ENCODE measurements around the gene ARHGAP27.

The ARHGAP27 gene

GRCh38 chr17:45346216-45347015 is 86.3 kb downstream of the ARHGAP27 start:
- TF ChIP-seq FOXM1 (IDR thresholded peaks at IDR 0.05; ENCODE audit: borderline replicate concordance, low read depth): no peak

- TF ChIP-seq ZBTB7A (IDR thresholded peaks at IDR 0.05; ENCODE audit: low read depth): no peak
- no peak for TF ChIP-seq EP300 (IDR thresholded peaks at IDR 0.05; ENCODE audit: borderline replicate concordance)
- TF ChIP-seq REST (IDR thresholded peaks at IDR 0.05; ENCODE audit: low read depth): no peak
- TF ChIP-seq NFIC (IDR thresholded peaks at IDR 0.05): no peak
These were observed 87.0 kb downstream of the ARHGAP27 start for GRCh38 chr17:45345554-45346215.

GRCh38 chr17:45345246-45345553 is 87.5 kb downstream of the ARHGAP27 start:
- TF ChIP-seq MAX (IDR thresholded peaks at IDR 0.05) (no peak), CREB1 (IDR thresholded peaks at IDR 0.05; ENCODE audit: low read depth) (no peak), CEBPB (IDR thresholded peaks at IDR 0.05) (no peak), YY1 (IDR thresholded peaks at IDR 0.05; ENCODE audit: low read depth) (no peak), EGR1 (IDR thresholded peaks at IDR 0.05) (no peak), REST (IDR thresholded peaks at IDR 0.05; ENCODE audit: low read depth) (no peak), ZBTB7A (IDR thresholded peaks at IDR 0.05; ENCODE audit: low read depth) (no peak), FOXM1 (IDR thresholded peaks at IDR 0.05; ENCODE audit: borderline replicate concordance, low read depth) (no peak), NFIC (IDR thresholded peaks at IDR 0.05) (no peak), EP300 (IDR thresholded peaks at IDR 0.05; ENCODE audit: borderline replicate concordance) (no peak), RAD21 (IDR thresholded peaks at IDR 0.05; ENCODE audit: low read depth) (no peak), USF1 (IDR thresholded peaks at IDR 0.05) (no peak), TAF1 (IDR thresholded peaks at IDR 0.05; ENCODE audit: low read depth) (no peak), TEAD4 (IDR thresholded peaks at IDR 0.05) (no peak)
